SU-DHL-6 (cell line): ENCODE results near the gene RAP2B.

Experiments used
- EZH2phosphoT487 ChIP-seq: fragments of 200-600 bp; sonication (generic), shearing (Covaris generic); conservative IDR thresholded peaks from 2 replicates; pipeline ENCODE4 v1.6.1; 2018; ENCODE audit warnings: mild to moderate bottlenecking, antibody characterized with exemption, low read length, moderate library complexity, mixed read lengths
- TF ChIP-seq, protein P1 (sequence below): fragments of 200-600 bp; sonication (generic); IDR thresholded peaks from one replicate; pipeline ENCODE4 v1.5.1; 2017; ENCODE audit warnings: antibody characterized with exemption, mild to moderate bottlenecking, low read length, moderate library complexity; ENCODE audit not compliant: insufficient read depth, poor library complexity, severe bottlenecking

GRCh38 chr3:153138276-153139210 lies 23.5 kb upstream of the RAP2B start:
- TF ChIP-seq, protein P1, sequence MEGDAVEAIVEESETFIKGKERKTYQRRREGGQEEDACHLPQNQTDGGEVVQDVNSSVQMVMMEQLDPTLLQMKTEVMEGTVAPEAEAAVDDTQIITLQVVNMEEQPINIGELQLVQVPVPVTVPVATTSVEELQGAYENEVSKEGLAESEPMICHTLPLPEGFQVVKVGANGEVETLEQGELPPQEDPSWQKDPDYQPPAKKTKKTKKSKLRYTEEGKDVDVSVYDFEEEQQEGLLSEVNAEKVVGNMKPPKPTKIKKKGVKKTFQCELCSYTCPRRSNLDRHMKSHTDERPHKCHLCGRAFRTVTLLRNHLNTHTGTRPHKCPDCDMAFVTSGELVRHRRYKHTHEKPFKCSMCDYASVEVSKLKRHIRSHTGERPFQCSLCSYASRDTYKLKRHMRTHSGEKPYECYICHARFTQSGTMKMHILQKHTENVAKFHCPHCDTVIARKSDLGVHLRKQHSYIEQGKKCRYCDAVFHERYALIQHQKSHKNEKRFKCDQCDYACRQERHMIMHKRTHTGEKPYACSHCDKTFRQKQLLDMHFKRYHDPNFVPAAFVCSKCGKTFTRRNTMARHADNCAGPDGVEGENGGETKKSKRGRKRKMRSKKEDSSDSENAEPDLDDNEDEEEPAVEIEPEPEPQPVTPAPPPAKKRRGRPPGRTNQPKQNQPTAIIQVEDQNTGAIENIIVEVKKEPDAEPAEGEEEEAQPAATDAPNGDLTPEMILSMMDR: no peak
- no peak for TF ChIP-seq EZH2phosphoT487
